Measurements from ENCODE around the gene ZC3H14. TPM values are rescaled to one million over a fixed set of nuclear protein-coding genes. Genes with fewer than 3 reads are reported as not detected.

The ZC3H14 gene
- total RNA-seq, 1 experiment from 2014 or later: 68.6 TPM

Other genes with a start within 250 kb of the ZC3H14 start
- 0.02 TPM in 1 of 2 replicates, not detected in the other for gene KCNK10, start 239.8 kb upstream of the ZC3H14 start, total RNA-seq (2014; rRNA removed; shearing (Covaris generic))
- gene SPATA7, start 177.4 kb upstream of the ZC3H14 start, total RNA-seq (2014; rRNA removed; shearing (Covaris generic)): 7.4 and 11.0 TPM in 2 replicates
- gene PTPN21, start 8.0 kb upstream of the ZC3H14 start, total RNA-seq (2014; rRNA removed; shearing (Covaris generic)): 4.0 and 4.4 TPM in 2 replicates
- gene EML5, start 229.9 kb downstream of the ZC3H14 start, total RNA-seq (2014; rRNA removed; shearing (Covaris generic)): 0.43 and 0.58 TPM in 2 replicates

Measured in H4 (cell line).